Activated CD4-positive, alpha-beta T cell treated with anti-CD3 and anti-CD28 coated beads, Interleukin-2, amount 10 ng/mL, durations not matched to agents 7 days and 5 days (primary cell): ENCODE results near the gene CACNG1. TPM values are rescaled to one million over a fixed set of nuclear protein-coding genes. Genes with fewer than 3 reads are reported as not detected.

Experiments
- CTCF ChIA-PET: fragments of 350-600 bp; sonication (Branson Sonifier 250); formaldehyde crosslinking; loops from one replicate; lab custom pipeline; 2021; ENCODE audit warnings: antibody characterized with exemption; lab: Charles Lee
- POLR2A ChIA-PET: fragments of 350-600 bp; sonication (Branson Sonifier 250); formaldehyde crosslinking; loops from one replicate; lab custom pipeline; 2021; ENCODE audit warnings: antibody characterized with exemption; lab: Charles Lee
- DNase-seq: peaks from one replicate; pipeline ENCODE4 v3.0.0-alpha.2; 2020
- H3K27ac Mint-ChIP-seq: one replicate; pipeline ENCODE4 v1.8.0; 2021; ENCODE audit warnings: mild to moderate bottlenecking, moderate library complexity, mixed read lengths
- H3K27me3 Mint-ChIP-seq: one replicate; pipeline ENCODE4 v1.8.0; 2021; ENCODE audit warnings: mixed read lengths
- H3K36me3 Mint-ChIP-seq: one replicate; pipeline ENCODE4 v1.8.0; 2021; ENCODE audit warnings: low read depth, mixed read lengths
- H3K4me1 Mint-ChIP-seq: one replicate; pipeline ENCODE4 v1.8.0; 2021; ENCODE audit warnings: mixed read lengths
- H3K4me3 Mint-ChIP-seq: one replicate; pipeline ENCODE4 v1.8.0; 2021; ENCODE audit warnings: mild to moderate bottlenecking, moderate library complexity, mixed read lengths
- H3K9me3 Mint-ChIP-seq: one replicate; pipeline ENCODE4 v1.8.0; 2021; ENCODE audit warnings: mixed read lengths
- total RNA-seq, 2 experiments: library from RNA; stranded (reverse); gene quantifications; one replicate each; pipeline ENCODE4 v1.2.3, GENCODE V29; 2021

The CACNG1 gene
- total RNA-seq, 2 experiments from 2014 or later = not detected

- CTCF ChIA-PET = interaction anchor here (0.6 kb wide), 1 partner anchor 81 kb away, joined by 3 read pairs; no protein-coding TSS in a partner anchor
- Mint-ChIP-seq H3K4me1 (no peaks in the 10 kb centered on the region), H3K27ac (no peak overlapping the region), H3K9me3 (no peaks in the 10 kb centered on the region), H3K4me3 (no peak overlapping the region), H3K36me3 (no peaks in the 10 kb centered on the region), H3K27me3 (no peaks in the 10 kb centered on the region)
- DNase-seq = no peak
- POLR2A ChIA-PET = no interaction called here
Measured at GRCh38 chr17:67056746-67057490, 12.6 kb downstream of the CACNG1 start.

- Mint-ChIP-seq H3K9me3 (no peaks in the 10 kb centered on the region), H3K36me3 (no peaks in the 10 kb centered on the region), H3K27ac (no peak overlapping the region), H3K4me1 (no peaks in the 10 kb centered on the region), H3K4me3 (no peak overlapping the region), H3K27me3 (no peaks in the 10 kb centered on the region)
- no peak for DNase-seq
- POLR2A ChIA-PET = no interaction called here
- CTCF ChIA-PET = no interaction called here
Measured at GRCh38 chr17:67058036-67058435, 13.7 kb downstream of the CACNG1 start.

- Mint-ChIP-seq H3K4me3 (no peak overlapping the region), H3K4me1 (no peaks in the 10 kb centered on the region), H3K27me3 (no peaks in the 10 kb centered on the region), H3K27ac (no peak overlapping the region), H3K36me3 (no peaks in the 10 kb centered on the region), H3K9me3 (no peaks in the 10 kb centered on the region)
- DNase-seq = no peak
- POLR2A ChIA-PET = no interaction called here
- CTCF ChIA-PET = no interaction called here
Measured at GRCh38 chr17:67059372-67059771, 15.0 kb downstream of the CACNG1 start.

GRCh38 chr17:67063141-67063540 lies 18.8 kb downstream of the CACNG1 start:
- H3K9me3 Mint-ChIP-seq = no peaks in the 10 kb centered on the region
- H3K27ac Mint-ChIP-seq = no peak overlapping the region
- ChIA-PET POLR2A (no interaction called here), CTCF (no interaction called here)
- H3K36me3 Mint-ChIP-seq = no peaks in the 10 kb centered on the region
- no peak for DNase-seq
- no peaks in the 10 kb centered on the region for H3K4me1 Mint-ChIP-seq
- H3K27me3 Mint-ChIP-seq = no peaks in the 10 kb centered on the region
- H3K4me3 Mint-ChIP-seq = no peak overlapping the region

- no peak overlapping the region for H3K4me3 Mint-ChIP-seq
- no peaks in the 10 kb centered on the region for H3K9me3 Mint-ChIP-seq
- CTCF ChIA-PET = interaction anchor here (1.1 kb wide), 1 partner anchor 9 kb away, joined by 4 read pairs; no protein-coding TSS in a partner anchor
- POLR2A ChIA-PET = no interaction called here
- peaks cover 4% of the 10 kb centered on the region for H3K36me3 Mint-ChIP-seq
- H3K4me1 Mint-ChIP-seq = no peaks in the 10 kb centered on the region
- no peak overlapping the region for H3K27ac Mint-ChIP-seq
- DNase-seq = no peak
- H3K27me3 Mint-ChIP-seq = no peaks in the 10 kb centered on the region
Measured at GRCh38 chr17:67066717-67067116, 22.4 kb downstream of the CACNG1 start.

- H3K9me3 Mint-ChIP-seq = no peaks in the 10 kb centered on the region
- peaks cover 9% of the 10 kb centered on the region for H3K36me3 Mint-ChIP-seq
- ChIA-PET CTCF (interaction anchor here (0.6 to 1.3 kb wide), 2 partner anchors 11 to 17 kb away, joined by 3 to 6 read pairs; no protein-coding TSS in a partner anchor), POLR2A (no interaction called here)
- H3K4me1 Mint-ChIP-seq = no peaks in the 10 kb centered on the region
- H3K4me3 Mint-ChIP-seq = no peak overlapping the region
- no peaks in the 10 kb centered on the region for H3K27me3 Mint-ChIP-seq
- H3K27ac Mint-ChIP-seq = no peak overlapping the region
- DNase-seq = no peak
Measured at GRCh38 chr17:67067571-67068482, 23.5 kb downstream of the CACNG1 start.

- no peaks in the 10 kb centered on the region for H3K4me1 Mint-ChIP-seq
- H3K9me3 Mint-ChIP-seq = no peaks in the 10 kb centered on the region
- DNase-seq = no peak
- no peak overlapping the region for H3K4me3 Mint-ChIP-seq
- POLR2A ChIA-PET = no interaction called here
- no peak overlapping the region for H3K27ac Mint-ChIP-seq
- CTCF ChIA-PET = no interaction called here
- H3K27me3 Mint-ChIP-seq = no peaks in the 10 kb centered on the region
- H3K36me3 Mint-ChIP-seq = peaks cover 15% of the 10 kb centered on the region
Measured at GRCh38 chr17:67068999-67069398, 24.6 kb downstream of the CACNG1 start.

GRCh38 chr17:67069603-67070136 lies 25.3 kb downstream of the CACNG1 start:
- H3K4me1 Mint-ChIP-seq = no peaks in the 10 kb centered on the region
- no peak for DNase-seq
- no peak overlapping the region for H3K27ac Mint-ChIP-seq
- H3K9me3 Mint-ChIP-seq = no peaks in the 10 kb centered on the region
- CTCF ChIA-PET = no interaction called here
- peaks cover 15% of the 10 kb centered on the region for H3K36me3 Mint-ChIP-seq
- POLR2A ChIA-PET = no interaction called here
- no peaks in the 10 kb centered on the region for H3K27me3 Mint-ChIP-seq
- H3K4me3 Mint-ChIP-seq = no peak overlapping the region

- no peaks in the 10 kb centered on the region for H3K27me3 Mint-ChIP-seq
- no peak overlapping the region for H3K27ac Mint-ChIP-seq
- POLR2A ChIA-PET = no interaction called here
- H3K36me3 Mint-ChIP-seq = peaks cover 22% of the 10 kb centered on the region
- DNase-seq = no peak
- CTCF ChIA-PET = no interaction called here
- no peaks in the 10 kb centered on the region for H3K4me1 Mint-ChIP-seq
- no peaks in the 10 kb centered on the region for H3K9me3 Mint-ChIP-seq
- H3K4me3 Mint-ChIP-seq = no peak overlapping the region
Measured at GRCh38 chr17:67071595-67071994, 27.2 kb downstream of the CACNG1 start.

- H3K4me1 Mint-ChIP-seq = no peaks in the 10 kb centered on the region
- H3K4me3 Mint-ChIP-seq = no peak overlapping the region
- ChIA-PET CTCF (no interaction called here), POLR2A (no interaction called here)
- H3K27ac Mint-ChIP-seq = no peak overlapping the region
- H3K9me3 Mint-ChIP-seq = no peaks in the 10 kb centered on the region
- no peaks in the 10 kb centered on the region for H3K27me3 Mint-ChIP-seq
- no peak for DNase-seq
- peaks cover 22% of the 10 kb centered on the region for H3K36me3 Mint-ChIP-seq
Measured at GRCh38 chr17:67072885-67073284, 28.5 kb downstream of the CACNG1 start.

- CTCF ChIA-PET = interaction anchor here (0.6 to 1.5 kb wide), 2 partner anchors 8 to 38 kb away, joined by 4 to 5 read pairs; no protein-coding TSS in a partner anchor
Measured at GRCh38 chr17:67074781-67075180, 30.4 kb downstream of the CACNG1 start.

GRCh38 chr17:67076290-67076689 lies 31.9 kb downstream of the CACNG1 start:
- Mint-ChIP-seq H3K27me3 (no peaks in the 10 kb centered on the region), H3K9me3 (no peaks in the 10 kb centered on the region), H3K4me1 (peaks cover 7% of the 10 kb centered on the region), H3K27ac (no peak overlapping the region), H3K4me3 (no peak overlapping the region), H3K36me3 (peaks cover 30% of the 10 kb centered on the region)
- DNase-seq = no peak
- ChIA-PET CTCF (interaction anchor here (1.5 kb wide), 1 partner anchor 10 kb away, joined by 4 read pairs; no protein-coding TSS in a partner anchor), POLR2A (no interaction called here)

More at GRCh38 chr17:67074781-67075180, 30.4 kb downstream of the CACNG1 start:
- no peak for DNase-seq
- H3K27ac Mint-ChIP-seq = no peak overlapping the region
- POLR2A ChIA-PET = no interaction called here
- no peaks in the 10 kb centered on the region for H3K4me1 Mint-ChIP-seq
- no peak overlapping the region for H3K4me3 Mint-ChIP-seq
- no peaks in the 10 kb centered on the region for H3K9me3 Mint-ChIP-seq
- H3K36me3 Mint-ChIP-seq = peaks cover 30% of the 10 kb centered on the region
- H3K27me3 Mint-ChIP-seq = no peaks in the 10 kb centered on the region
